Activated CD4-positive, alpha-beta T cell treated with anti-CD3 and anti-CD28 coated beads, Interleukin-2, Interleukin-6, amounts not matched to agents 100 ng/mL and 50 ng/mL, durations not matched to agents 16 hours and 8 hours (primary cell): ENCODE data around the gene PLA2G2C.

ENCODE experiments used
- DNase-seq: peaks from one replicate; pipeline ENCODE4 v3.0.0-alpha.2; 2020

Gene PLA2G2C

DNA sequence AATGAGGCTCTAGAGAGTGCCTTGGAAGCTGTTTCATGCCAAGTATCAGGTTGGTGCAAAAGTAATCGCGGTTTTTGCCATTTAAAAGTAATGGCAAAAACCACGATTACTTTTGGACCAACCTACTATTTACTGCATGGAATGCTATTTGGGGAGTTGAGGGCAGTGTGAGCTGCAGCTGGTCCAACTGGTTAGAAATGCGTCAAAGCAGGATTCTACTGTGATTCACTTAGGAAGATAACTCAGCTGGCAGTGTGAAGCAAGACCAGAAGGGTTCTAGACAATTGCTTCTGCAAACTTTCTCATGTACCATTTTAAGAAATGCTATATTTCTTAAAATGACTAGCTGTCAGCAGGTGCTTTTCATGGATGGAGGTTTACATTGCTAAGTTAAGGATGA lies 21.2 kb upstream of the PLA2G2C start:
- no peak for DNase-seq

DNA sequence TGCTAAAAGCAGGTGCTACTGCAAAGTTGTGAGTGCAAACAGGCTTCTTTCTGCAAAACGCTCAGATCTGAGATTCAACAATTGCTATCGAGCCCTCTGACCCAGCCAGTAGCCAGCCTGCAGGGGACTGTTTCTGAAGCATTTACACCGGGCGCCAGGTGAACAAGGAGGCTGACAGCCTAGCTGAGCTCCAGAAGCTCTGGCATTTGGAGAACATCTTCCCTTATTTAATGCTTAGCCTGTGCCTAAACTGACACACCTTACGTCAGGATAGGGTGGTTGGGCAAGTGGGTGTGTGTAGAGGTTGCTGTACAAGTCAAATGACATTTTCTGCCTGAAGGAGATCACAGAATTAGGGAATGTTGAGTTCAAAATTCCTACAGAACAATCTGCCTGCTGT lies 15.8 kb upstream of the PLA2G2C start:
- DNase-seq = no peak

DNA sequence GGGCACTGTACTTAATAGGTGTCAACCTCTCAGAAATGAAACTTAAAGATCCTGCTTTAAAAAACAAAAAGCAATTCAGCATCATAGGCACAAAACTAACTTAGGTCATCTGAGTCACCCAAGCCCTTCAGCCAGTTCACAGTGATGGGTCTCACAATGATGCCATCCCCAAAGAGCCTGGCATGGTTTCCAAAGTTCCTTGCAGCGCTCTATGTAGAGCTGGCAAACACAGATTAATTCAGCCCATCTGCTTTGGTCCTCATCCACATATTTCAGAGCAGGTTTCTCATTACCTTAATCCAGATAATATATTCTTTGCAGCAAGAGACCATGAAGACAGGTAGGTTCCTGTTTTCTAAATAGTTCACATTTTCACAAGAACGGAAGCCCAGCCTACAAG lies 14.6 kb upstream of the PLA2G2C start:
- DNase-seq = no peak

DNA sequence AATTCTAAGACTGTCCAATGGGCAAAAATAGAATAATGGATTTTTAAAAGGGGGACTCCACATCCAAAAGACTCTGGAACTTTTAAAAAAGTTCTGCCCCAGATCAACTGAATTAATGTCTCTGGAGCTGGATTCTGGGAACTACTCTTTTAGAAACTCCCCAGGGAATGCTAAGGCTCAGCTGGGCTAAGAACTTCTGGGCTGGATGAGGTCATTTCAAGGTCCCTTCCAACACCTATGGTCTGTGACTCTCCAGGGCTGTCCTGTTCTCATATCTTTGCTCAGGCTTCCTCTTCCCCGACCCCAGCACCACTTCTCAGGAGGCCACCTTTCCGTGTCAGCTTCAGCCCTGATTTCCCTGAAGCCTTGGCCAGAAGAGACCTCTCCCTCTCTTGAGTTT lies 13.5 kb upstream of the PLA2G2C start:
- DNase-seq = no peak

DNA sequence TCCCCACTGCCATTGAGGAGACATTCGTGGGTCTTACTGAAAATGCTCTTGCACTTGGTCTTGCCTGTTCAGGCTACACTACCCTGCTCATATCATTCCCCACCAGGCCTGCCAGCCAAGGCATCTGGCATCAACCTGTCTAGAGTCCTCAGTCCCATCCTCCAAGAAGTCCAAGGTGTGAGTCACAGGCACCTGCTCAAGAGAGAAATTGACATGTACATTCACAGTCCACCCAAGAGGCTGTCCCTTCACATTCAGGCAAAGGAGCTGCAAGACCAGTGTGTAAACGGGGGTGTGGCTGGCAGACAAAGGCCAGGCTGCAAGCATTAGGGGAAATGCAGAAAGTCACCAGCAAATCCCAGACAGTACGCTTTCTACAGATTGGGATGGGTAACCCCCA lies 13.1 kb upstream of the PLA2G2C start:
- DNase-seq = no peak

DNA sequence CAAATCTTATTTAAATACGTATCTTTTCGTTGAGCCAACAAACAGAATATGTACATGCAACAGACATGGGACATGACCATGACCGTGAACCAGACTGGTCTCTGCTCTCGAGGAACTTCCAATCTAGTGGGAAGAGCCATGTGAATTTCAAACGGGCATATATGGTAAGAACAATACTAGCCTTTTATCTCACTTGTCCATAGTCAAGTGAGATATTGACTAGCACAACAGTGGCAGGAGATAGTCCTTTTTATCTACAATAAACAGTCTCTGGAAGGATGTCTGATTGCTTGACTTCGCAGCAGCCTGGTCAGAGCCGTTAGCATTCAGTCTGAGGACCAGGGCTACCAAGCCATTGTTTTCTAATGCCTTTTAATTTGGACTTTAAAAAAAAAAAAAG lies 12.6 kb upstream of the PLA2G2C start:
- no peak for DNase-seq

DNA sequence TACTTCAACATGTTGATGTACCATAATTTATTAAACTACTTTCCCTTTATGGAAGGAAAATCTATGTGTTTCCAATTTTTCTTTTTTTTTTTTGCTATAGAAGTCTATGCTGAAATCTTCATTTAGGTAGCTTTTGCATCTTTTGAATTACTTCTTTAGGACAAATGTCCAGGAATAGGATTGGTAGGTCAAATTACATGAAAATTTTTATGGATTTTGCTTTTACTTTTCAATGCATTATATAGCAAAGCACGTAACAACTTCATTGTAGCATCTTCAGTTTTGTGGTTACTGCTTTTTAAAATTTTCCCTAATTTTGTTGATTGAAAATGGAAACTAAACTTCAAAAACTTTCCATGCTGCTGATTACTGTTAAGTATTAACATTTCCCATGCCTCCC lies 12.0 kb upstream of the PLA2G2C start:
- DNase-seq = no peak

DNA sequence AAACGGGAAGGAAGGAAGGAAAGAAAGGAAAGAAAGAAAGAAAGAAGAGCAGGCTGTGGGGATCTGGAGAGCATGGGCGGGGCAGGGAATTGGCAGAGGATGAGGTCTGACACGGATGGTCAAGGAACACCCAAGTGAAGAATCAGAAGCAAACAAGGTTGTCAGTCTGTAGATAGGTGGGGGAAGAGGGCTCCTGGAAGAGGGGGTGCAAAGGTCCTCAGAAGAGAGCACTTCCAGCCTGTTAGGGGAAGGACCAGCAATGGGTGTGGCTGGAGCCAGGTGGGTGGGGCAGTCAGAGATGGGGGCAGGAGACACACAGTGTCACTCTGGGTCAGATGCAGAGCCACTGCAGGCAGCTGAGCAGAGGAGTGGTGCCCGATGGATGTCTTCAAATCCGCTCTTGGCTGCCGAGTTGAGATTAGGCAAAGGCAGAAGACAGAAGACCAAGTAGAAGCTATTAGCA lies 11.0 kb upstream of the PLA2G2C start:
- DNase-seq = no peak

DNA sequence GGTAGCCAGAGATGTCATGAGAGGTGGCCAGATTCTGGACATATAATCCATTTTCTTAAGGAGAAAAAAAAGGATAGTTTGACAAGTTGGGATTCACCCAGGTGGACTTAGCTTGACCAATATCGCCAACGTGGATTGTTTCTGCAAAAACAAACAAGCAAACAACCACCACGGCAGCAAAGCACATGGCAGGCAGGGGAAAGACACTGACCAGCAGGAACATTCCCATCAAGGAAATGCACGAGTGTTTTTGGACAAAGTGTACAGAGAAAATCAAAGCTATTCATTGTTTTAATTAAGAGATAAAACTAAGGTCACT lies 9.1 kb upstream of the PLA2G2C start:
- no peak for DNase-seq

DNA sequence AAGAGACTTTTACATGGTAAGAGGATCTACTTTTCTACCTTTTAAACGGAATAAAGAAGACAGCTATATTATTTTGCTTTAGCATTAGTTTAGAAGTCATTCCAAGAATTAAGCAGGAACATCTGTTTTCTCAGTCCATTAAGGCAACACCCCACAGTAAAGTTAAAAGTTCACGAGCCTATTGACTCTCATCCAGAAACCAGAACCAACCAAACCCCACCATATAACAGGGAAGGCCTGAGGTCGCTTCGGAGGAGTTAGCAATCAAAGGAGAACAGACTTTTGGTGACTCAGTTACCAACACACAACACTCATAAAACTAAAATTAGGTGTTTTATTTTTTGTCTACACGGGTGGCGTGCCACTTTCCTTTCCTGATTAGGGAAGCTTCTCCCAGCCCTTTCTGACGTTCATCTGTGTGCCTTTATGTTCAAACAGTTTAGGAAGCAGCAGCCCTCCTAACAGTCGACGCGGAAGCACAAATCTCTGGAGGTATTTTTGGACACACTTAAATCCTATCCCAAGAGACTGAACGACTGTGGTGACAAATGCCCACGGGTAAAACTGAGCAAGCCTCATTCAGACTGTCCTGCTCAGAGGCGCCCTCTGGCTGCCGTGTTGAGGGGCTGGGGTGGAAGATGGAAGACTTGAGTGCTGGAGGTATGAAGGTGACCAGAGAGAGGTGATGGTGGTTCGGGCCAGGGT lies 8.6 kb upstream of the PLA2G2C start:
- peak; percentile 81 for DNase-seq

DNA sequence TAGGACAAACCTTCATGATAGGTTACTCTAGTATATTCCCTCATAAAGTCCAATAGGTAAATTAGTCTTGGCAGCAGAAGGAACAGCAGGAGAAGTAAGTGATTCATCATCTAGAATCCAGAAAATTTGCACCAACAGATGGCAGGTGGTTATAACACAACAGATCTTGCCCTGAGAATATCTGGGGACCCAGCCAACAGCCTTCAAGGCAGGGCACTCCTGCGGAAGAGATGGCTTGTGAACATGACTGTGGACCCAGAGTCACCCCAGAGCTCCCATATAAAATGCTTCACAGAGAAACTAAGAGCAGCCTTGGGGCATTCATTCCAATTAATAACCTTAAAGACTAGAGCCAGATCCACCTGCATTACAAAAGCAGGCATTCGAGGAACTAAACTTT lies 7.9 kb upstream of the PLA2G2C start:
- no peak for DNase-seq

DNA sequence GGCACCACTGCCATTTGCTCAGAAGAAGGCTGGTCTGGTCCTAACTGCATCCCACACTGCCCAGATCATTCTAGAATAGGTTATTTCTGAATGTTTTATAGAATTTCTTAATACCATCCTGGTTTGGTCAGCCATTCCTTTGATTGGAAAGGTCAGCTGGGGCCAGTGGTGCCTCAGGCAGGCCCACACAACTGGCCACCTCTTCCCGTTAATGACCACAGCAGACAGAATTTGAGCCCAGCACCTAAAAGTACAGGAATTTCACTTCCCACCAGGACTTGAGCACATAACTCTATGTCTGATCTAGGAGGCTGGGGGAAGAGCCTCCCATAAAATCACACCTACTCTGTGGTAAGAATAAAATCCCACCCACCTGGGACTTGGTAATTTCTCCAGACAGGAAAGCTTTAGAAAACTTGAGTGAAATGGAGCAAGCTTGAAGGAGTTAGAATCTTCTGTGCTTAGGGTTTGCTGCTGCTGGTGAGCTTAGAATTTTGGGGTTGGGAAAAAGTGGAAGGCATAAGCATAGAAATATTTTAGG lies 6.6 kb upstream of the PLA2G2C start:
- DNase-seq = no peak

DNA sequence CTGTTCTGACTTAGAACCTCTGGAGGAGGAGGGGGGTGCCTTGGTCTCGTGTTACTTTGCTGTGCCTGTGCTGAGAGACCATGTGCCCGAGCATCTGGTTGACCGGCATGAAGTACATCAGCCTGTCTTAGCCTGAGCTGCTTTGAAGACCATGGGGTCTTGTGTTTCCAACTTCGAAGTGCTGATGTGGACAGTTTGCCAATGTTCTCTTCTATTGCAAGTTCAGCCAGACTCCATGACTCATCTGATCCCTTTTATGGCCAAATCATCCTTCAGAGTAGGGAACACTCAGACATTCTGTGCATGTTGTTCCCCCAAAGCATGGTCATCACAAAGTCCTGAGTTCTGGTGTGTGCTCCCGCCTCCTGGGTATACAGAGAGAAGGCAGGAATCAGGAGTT lies 6.0 kb upstream of the PLA2G2C start:
- DNase-seq = no peak

DNA sequence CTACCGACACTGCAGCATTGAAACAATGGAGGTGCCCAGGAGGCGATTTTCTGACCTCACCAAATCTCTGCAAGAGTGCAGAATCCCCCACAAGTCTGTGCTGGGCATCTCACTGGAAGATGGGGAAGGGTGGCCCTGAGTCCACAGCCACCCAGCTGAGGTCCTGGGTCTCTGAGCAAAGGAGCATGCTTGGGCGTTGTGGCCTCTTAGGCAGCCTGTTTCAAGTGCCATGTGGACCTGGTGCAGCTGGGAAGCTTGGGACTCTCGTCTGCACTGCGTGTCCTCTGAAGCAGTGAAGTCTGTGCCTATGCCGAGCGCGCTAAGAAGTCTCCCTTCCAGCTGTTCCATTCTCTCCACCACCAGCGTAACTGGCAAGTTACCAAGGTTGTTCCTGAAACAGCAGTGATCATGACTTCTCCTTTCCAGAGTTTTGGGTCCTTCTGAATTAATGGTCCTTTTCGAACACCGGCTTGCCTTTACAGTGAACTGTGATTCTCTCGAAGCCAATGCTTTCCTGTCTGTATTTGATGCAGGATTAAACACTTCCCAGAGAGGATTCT lies 5.0 kb upstream of the PLA2G2C start:
- no peak for DNase-seq

DNA sequence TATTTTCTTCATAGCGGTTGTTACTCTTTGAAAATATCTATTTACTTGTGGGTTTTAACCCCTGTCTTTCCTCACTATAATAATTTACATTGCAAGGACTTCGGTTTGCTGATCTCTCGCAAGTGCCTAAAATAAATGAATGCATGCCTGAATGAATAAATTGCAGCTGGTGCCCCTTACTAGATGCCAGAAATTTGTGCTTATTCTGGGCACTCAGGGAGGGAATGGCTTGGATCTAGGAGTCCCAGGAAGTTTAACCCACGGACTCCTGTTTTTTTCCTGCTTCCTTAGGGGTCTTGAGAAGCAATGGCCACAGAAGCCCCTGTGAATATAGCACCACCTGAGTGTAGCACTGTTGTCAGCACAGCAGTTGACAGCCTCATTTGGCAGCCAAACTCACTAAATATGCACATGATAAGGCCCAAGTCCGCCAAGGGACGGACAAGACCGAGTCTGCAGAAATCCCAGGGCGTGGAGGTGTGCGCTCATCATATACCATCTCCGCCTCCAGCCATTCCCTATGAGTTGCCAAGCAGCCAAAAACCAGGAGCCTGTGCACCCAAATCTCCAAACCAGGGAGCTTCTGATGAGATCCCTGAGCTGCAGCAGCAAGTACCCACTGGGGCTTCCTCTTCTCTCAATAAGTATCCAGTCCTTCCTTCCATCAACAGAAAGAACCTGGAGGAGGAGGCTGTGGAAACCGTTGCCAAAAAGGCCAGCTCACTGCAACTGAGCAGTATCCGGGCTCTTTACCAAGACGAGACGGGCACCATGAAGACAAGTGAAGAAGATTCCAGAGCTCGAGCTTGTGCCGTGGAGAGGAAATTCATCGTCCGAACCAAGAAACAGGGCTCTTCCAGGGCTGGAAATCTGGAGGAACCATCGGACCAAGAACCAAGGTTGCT lies 4.2 kb upstream of the PLA2G2C start:
- DNase-seq = no peak

DNA sequence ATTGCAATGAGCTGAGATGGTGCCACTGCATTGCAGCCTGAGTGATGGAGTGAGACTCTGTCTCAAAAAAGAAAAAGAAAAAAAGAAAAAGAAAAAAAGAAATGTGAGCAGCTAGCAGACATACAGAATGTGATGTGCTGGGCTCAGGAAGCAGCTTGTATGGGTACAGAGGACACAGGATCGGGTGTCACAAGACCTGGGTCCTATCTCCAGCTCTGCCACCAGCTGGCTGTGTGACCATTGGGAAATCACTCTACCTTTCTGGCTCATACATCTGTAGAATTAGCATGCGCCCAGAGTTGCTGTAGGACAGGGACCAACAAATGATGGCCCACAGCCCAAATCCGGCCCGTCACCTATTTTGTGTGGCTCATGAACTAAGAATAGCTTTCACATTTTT lies 3.3 kb upstream of the PLA2G2C start:
- no peak for DNase-seq

DNA sequence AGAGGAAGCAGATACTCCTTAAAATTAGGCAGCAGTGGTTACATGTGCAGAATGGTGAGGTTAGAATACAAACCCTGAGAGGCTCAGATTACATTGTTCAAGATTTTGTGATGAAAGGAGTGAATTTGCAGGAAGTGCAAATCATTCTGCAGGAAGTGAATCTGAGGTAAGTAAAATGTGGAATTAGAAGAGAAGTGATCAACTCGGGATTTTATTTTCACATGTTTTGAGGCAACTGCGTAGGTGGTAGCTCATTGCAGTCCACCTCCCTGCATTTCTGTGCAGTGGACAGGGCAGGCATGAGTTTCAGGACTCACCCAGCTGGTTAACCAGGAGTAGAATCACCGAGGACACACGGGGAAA lies 2.1 kb upstream of the PLA2G2C start:
- DNase-seq = no peak

DNA sequence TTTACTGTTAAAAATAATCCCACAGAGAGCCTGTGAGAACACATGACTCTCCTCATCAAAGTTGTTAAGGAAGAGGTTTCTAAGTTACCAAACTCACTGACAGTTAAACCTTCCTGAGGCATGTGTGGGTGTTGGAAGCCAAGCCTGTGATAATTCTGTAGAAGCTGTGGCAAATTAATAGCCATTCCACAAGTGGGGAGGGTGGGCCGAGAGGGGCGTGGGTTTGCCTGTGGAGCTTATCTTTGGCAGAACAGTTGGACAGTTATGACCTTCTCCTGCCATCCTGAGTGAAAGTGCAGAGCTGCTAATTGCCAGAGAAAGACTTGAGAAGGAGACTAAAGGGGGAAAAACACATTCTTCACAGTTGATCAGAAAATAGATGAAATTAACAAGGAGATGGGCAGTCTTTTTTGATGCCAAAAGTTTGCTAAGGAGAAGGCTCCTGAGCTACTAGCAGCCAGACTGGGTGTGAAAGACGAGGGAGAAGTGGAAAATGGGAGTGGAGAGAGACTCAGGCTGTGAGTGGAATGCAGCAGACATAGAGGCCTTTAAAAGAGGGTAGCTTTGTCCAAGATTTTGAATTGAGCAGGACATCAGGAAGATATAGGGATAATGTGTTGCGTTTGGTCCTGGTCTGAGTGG lies 1.6 kb upstream of the PLA2G2C start:
- peak; percentile 31 for DNase-seq

DNA sequence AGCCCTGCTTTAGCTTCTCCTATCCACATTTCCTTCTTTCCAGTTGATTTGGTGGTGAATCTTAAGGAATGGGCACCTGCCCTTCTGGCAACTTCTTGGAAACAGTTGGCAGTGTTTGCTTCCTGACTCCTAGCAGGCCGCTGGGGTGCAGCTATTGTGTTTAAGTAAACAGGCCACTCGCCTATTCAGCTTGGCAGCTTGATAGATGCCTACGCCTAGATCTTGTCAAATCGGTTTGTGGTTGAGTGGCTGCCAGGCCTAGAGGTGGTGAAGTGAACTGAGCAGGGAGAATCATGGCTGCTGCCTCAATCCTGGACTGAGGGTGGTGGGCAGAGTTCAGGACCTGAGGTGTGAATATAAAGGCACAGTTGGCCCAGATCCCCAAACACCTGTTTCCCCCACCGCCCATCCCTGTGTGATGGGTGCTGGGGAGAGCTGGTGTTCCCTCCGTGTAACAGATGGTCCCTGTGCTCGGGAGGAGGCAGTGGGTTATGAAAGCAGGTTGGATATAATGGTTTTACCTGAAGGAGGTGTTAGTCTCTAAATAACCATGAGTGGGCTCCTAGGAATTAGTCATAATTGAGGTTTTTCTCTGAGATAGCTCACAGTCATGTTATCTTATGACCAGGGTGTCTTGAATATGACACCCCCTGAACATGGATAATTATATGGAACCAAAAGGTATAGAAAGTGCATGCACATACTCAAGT lies 940 bp upstream of the PLA2G2C start:
- DNase-seq = peak; percentile 73

DNA sequence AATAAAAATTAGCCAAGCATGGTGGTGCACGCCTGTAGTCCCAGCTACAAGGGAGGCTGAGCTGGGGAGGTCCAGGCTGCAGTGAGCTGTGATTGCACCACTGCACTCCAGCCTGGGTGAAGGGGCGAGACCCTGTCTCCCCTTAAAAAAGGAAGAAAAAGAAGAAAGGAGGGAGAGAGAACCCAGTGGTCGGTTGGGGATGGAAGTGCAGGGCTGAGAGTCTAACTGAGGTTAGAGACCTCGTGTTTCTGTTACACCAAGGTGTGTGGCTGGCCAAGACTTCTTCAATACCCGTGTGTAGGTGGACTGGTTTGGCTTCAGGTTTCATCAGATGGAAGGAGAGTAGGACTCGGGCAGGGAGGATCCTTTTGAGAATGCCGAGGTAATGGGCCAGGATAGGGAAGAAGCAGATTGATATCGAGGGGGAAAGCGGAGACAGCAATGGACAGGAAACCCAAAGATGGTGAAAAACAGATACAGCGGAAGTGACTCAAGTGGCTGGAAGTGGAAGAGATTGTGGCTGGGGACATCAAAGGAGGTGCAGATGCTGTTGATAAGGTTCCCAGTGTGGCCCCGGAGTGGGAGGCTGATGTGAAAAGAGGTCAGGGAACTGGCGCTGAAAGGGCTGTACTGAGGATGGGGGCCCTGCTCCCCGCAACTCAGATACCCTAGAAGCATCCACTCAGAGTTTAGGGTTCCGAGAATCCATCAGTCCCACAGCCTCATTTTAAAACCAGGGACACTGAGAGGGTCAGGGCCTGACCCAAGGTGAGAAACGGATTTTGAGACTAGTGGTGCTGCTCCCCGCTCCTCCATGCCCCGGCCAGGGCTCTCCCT lies 1.1 kb downstream of the PLA2G2C start:
- DNase-seq = peak; percentile 85

DNA sequence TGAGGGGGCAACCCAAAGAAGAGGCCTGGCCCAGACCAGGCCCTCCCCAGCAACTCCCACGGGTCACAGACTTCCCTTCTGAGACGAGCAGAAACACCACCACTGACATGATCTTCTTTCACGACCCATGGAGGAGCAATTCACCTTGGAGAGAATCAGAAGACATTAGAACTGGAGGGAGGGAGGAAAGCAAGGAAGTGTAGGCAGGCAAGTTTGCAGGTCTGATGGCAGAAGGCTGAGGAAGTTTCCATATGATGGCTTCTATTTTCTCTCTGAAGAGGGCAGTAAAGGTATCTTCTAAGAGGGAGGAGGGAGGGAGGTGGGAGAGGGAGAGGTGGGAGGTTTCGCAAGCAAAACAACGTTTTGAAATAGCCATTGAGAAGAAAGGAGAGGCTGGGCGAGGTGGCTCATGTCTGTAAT lies 1.8 kb downstream of the PLA2G2C start:
- DNase-seq = peak; percentile 40
